Measurements from ENCODE around the gene CALML6. TPM values are rescaled to one million over a fixed set of nuclear protein-coding genes. Genes with fewer than 3 reads are reported as not detected.

The CALML6 gene
- total RNA-seq, 4 donors from 2014 or later, result 0.13 TPM; not detected in 3

DNA sequence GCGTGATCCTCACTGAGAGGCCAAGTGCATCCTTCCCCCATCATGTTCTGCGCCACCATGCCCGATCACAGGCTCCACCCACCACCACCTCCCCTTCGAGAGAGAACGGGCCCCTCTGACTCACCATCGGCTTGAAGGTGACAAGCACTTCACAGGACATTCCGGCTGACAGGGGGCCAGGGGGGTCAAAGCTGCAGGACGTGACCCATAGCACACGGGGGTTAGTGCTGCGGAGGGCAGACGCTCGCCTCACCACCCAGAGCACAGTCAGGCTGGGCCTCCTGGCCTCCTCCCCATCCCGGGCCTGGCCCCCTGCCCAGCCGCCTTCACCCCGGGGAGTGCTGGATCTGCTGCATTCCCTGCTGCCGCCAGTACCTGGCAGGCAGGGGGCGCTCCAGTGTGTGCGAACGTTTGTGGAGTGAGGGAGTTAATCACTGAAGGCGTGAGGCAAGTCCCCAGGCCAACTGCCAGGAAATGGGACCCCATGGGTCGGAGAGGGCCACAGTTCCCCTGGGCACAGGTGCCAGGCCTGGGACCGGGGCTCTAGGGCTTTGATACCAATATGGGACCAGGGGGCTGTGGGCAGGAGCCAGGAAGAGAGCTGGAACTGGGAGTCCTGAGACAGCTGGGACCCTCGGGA, 44.9 kb downstream of the CALML6 start:
- Histone ChIP-seq H3K9me3 (no peaks in the 10 kb centered on the region), H3K36me3 (no peaks in the 10 kb centered on the region), H3K27ac (no peak overlapping the region), H3K27me3 (no peaks in the 10 kb centered on the region), H3K4me1 (peaks cover 0 to 10% of the 10 kb centered on the region in 2 donors), H3K4me3 (replicated peaks in 1 of 3) (no peak overlapping the region)
- DNase-seq, result peak; percentile 87 to 89
- intact Hi-C loops (cut with DNase I), result loop anchor here (5.0 kb wide), 1 partner anchor 82 kb away; no protein-coding TSS in a partner anchor
- WGBS, 2 donors, result 13 to 16% methylated on average over 15 to 17 of the region's 23 CpGs
- TF ChIP-seq, protein P1, sequence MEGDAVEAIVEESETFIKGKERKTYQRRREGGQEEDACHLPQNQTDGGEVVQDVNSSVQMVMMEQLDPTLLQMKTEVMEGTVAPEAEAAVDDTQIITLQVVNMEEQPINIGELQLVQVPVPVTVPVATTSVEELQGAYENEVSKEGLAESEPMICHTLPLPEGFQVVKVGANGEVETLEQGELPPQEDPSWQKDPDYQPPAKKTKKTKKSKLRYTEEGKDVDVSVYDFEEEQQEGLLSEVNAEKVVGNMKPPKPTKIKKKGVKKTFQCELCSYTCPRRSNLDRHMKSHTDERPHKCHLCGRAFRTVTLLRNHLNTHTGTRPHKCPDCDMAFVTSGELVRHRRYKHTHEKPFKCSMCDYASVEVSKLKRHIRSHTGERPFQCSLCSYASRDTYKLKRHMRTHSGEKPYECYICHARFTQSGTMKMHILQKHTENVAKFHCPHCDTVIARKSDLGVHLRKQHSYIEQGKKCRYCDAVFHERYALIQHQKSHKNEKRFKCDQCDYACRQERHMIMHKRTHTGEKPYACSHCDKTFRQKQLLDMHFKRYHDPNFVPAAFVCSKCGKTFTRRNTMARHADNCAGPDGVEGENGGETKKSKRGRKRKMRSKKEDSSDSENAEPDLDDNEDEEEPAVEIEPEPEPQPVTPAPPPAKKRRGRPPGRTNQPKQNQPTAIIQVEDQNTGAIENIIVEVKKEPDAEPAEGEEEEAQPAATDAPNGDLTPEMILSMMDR (IDR thresholded peaks at IDR 0.05), result peak; percentile 51 to 88 (median 70)
- no peak for TF ChIP-seq POLR2A (IDR thresholded peaks at IDR 0.05)

DNA sequence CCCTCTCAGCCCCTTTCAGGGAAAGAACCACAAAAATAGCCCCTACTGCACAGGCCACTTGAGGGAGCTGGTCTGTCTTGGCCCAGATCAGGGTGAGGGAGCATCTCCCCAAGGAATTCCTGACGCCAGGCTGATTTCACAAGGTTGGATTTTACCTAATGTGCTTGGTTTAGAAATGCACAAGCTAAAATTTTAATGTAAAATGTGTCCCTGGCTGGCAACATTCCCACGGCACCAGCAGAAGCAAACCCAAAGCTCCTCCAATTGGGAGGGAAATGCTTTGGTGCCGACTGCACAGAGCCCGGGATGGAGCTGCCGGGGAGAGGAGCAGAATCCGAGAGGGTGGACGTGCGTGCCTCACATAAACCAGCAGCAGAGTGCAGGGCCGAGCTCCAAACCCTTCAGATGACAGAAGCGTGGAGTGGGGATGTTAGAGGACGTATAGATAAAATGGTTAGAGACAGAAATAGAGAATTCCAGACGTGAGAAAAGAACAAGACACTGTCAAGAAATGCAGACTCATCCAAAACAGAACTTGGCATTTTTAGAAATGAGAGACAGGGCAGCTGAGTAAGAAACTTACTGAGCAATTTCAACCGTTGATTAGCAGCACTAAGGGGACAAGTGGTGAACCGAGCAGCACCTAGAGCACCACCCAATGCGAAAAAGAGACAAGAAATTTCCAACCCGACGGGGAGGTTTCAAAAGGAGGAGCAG, 45.6 kb downstream of the CALML6 start:
- WGBS, 2 donors, result 58 to 68% methylated on average over 17 of the region's 17 CpGs
- no peak for DNase-seq
- Histone ChIP-seq H3K4me1 (peaks cover 0 to 10% of the 10 kb centered on the region in 2 donors), H3K4me3 (replicated peaks in 1 of 3) (no peak overlapping the region), H3K9me3 (no peaks in the 10 kb centered on the region), H3K36me3 (no peaks in the 10 kb centered on the region), H3K27me3 (no peaks in the 10 kb centered on the region), H3K27ac (no peak overlapping the region)
- TF ChIP-seq POLR2A (IDR thresholded peaks at IDR 0.05), result no peak
- TF ChIP-seq, protein P1 (IDR thresholded peaks at IDR 0.05), result no peak
- intact Hi-C loops (cut with DNase I), result loop anchor here (5.0 kb wide), 1 partner anchor 82 kb away; no protein-coding TSS in a partner anchor

DNA sequence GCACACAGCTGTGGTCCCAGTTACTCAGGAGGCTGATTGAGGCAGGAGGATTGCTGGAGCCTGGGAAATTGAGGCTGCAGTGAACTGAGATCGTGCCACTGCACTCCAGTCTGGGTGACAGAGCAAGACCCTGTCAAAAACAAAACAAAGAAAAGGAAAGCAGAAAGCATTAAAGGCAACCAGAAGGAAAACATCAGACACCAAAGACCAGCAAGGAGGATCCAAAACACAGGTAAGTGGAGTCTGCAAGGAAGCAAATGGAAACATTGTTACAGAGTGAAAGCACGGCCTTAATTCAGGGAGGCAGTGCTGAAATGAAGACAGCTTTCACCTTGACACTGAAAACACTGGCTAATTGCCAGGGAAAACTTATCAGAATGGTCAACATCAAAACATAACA, 47.7 kb downstream of the CALML6 start:
- H3K4me1 ChIP-seq, result peaks cover 0 to 10% of the 10 kb centered on the region in 2 donors

DNA sequence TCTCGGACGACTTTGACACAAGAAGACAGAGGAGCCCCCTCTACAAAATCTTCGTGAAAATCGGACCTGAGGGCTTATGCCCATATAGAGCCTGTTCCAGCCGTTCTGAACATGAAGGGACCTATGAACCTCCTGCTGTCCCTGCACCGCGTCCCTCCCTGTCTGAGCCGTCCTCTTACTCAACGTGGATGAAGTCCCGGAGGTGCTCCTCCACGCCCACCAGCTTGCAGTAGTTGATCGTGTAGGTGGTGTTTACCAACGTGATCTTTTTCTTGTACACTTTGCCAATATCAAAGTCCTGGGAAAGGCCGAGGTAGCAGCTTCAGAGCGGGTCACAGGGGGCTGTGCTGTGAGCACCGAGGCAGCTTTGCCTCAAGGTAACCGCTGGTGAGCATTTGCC, 48.5 kb downstream of the CALML6 start:
- no peak overlapping the region for H3K27ac ChIP-seq
- H3K4me3 ChIP-seq (replicated peaks in 1 of 3), result no peak overlapping the region
- 87 to 90% methylated on average over 15 to 17 of the region's 17 CpGs for WGBS, 2 donors
- H3K9me3 ChIP-seq, result no peaks in the 10 kb centered on the region
- no peak for DNase-seq
- intact Hi-C loops (cut with DNase I), result loop anchor here (5.0 kb wide), 1 partner anchor 79 kb away; no protein-coding TSS in a partner anchor
- TF ChIP-seq, protein P1 (IDR thresholded peaks at IDR 0.05), result no peak
- no peak for TF ChIP-seq POLR2A (IDR thresholded peaks at IDR 0.05)
- peaks cover 0 to 10% of the 10 kb centered on the region in 2 donors for H3K4me1 ChIP-seq
- no peaks in the 10 kb centered on the region for H3K36me3 ChIP-seq
- H3K27me3 ChIP-seq, result no peaks in the 10 kb centered on the region

More for the DNA sequence above, 47.7 kb downstream of the CALML6 start:
- no peak for TF ChIP-seq POLR2A (IDR thresholded peaks at IDR 0.05)
- TF ChIP-seq, protein P1 (IDR thresholded peaks at IDR 0.05), result no peak
- WGBS, 2 donors, result 83 to 86% methylated on average over 2 of the region's 2 CpGs
- Histone ChIP-seq H3K36me3 (no peaks in the 10 kb centered on the region), H3K27ac (no peak overlapping the region), H3K9me3 (no peaks in the 10 kb centered on the region), H3K27me3 (no peaks in the 10 kb centered on the region), H3K4me3 (replicated peaks in 1 of 3) (no peak overlapping the region)
- intact Hi-C loops (cut with DNase I), result loop anchor here (5.0 kb wide), 1 partner anchor 80 kb away; no protein-coding TSS in a partner anchor
- DNase-seq, result no peak

DNA sequence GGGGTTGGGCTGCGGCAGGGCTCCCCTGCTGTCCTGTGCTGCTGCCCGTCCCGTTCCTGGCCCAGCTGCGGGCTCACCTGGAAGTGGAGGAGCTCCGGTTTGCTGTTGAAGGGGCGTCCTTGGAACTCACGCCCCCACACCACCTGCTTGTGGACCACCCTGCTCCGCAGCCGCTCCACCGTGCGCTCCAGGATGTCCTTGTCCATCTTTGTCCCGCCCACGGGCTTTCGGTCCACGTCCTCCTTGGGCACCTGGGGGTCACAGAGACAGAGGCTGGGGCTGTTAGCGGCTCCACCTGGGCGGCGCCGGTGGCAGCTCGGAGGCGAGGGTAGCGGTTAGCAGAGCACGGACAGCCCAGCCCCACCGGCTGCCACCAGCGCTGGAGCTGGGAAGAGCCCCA, 49.8 kb downstream of the CALML6 start:
- Histone ChIP-seq H3K36me3 (no peaks in the 10 kb centered on the region), H3K9me3 (no peaks in the 10 kb centered on the region), H3K27ac (no peak overlapping the region), H3K4me3 (replicated peaks in 1 of 3) (no peak overlapping the region), H3K4me1 (peaks cover 0 to 8% of the 10 kb centered on the region in 2 donors), H3K27me3 (no peaks in the 10 kb centered on the region)
- no peak for DNase-seq
- intact Hi-C loops (cut with DNase I), result loop anchor here (5.0 kb wide), 1 partner anchor 77 kb away; no protein-coding TSS in a partner anchor
- WGBS, 2 donors, result 86 to 91% methylated on average over 19 to 22 of the region's 25 CpGs
- TF ChIP-seq, protein P1 (IDR thresholded peaks at IDR 0.05), result no peak
- TF ChIP-seq POLR2A (IDR thresholded peaks at IDR 0.05), result no peak

All from thyroid gland (tissue), 4 donors.